HG02852 (cell line): ENCODE data around the gene ACBD6.

Experiments
- ATAC-seq: cut with Tn5 transposase; IDR thresholded peaks from one replicate; pipeline ENCODE4 v1.9.1; 2021; ENCODE audit warnings: mild to moderate bottlenecking, moderate library complexity; ENCODE audit not compliant: unreplicated experiment

Gene ACBD6

DNA sequence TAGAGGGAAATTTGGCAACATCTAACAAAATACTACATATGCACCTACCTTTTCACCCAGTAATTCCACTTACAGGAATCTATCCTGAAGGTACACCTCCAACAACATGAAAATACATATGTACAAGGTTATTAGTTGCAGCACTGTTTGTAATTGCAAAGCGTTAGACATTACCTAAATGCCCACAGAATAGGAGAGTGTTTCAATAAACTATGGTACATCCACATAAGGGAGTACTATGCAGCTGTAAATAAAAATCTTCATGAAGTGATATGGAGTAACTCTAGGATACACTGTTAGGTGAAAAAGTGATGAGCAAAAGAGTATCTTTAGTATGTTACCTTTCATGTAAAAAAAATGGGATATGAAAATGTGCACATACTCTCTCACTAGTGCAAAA, 126.1 kb downstream of the ACBD6 start:
- no peak for ATAC-seq

DNA sequence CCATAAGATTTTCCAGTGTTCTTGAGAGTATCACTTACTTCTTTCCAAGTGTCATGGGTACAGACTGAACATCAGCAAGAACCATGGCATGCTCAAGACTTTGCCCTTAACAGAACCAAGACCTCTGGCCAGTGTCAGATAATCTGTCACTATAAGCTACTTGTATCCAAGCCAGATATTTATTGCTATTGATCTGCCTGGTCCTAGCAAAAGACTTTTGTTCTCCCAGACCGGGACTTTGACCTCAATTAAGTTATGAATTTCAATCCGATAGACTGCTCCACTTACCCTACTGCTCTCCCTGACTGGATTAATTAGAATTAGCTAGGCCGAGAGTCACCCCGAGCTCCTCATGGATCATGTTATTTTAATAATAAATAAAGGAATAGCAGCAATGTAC, 129.6 kb downstream of the ACBD6 start:
- no peak for ATAC-seq

DNA sequence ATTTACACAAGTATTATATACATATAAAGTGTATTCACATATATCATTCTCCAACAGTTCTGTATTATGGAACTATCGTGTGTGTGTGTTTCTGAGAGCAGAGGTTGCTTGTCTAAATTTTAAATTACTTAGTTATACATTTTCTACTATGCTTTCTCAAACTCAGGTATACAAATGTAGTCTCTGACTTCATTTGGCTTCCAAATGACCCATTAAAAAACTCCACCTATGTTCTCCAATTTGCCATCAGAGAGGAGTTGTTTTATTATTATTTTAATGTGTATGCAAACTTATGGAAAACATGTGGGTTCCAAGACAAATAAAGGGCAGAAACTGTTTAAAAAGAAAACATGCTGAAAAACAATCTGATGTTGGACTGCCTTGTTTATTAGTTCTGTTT, 131.8 kb downstream of the ACBD6 start:
- no peak for ATAC-seq

DNA sequence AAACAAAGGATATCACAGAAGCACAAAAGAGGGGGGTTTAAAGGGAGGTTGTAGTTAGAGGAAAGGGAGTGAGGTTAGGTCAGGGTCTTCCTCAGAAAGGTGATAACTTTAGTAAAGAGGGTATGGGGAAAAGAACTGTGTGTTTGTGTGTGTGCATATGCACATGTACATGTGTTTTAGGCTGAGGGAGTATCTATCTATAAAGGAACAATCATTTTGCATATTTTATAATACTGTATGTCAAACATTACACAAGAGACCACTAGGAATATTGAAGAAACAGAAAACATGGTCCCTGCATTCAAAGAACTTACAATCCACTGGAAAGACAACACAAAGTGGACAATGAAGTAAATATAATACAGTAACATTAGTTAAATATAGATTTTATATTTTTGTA, 132.2 kb downstream of the ACBD6 start:
- ATAC-seq, result no peak

- no peak for ATAC-seq
Measured at GRCh38 chr1:180369061-180369460, 133.3 kb downstream of the ACBD6 start.

DNA sequence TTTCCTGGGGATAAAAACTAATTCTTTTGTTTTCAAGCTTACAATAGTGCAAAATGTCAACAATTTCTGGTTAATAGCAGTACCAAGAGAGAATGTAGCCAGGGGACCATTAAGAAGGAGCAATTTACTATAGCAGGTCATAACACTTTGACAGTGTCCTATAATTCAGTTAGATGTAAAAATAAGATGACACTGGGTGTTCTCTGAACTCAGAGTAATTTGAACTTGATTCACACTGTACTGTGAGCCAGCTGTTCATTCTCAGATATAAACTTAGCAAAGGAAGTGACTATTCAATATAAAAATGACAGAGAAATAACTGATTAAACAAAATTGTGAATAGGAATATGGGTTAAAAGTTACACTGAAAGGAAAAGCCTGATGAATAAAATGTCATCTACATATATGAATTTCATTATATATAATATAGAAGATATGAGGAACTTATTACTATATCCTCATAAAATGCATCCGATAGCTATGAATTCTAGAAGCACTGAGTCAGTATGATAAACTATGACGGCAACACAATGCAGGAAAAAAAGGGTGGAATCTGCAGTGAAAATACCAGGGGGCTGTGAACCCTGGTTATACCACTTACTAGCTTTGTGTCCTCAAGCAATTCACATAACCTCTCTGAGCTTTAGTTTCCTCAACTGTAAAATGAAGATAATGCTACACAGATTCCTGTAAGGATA, 135.9 kb downstream of the ACBD6 start:
- no peak for ATAC-seq

GRCh38 chr1:180365039-180365438, 137.3 kb downstream of the ACBD6 start:
- ATAC-seq, result no peak

- ATAC-seq, result no peak
Measured at GRCh38 chr1:180363246-180363995, 139.0 kb downstream of the ACBD6 start.

DNA sequence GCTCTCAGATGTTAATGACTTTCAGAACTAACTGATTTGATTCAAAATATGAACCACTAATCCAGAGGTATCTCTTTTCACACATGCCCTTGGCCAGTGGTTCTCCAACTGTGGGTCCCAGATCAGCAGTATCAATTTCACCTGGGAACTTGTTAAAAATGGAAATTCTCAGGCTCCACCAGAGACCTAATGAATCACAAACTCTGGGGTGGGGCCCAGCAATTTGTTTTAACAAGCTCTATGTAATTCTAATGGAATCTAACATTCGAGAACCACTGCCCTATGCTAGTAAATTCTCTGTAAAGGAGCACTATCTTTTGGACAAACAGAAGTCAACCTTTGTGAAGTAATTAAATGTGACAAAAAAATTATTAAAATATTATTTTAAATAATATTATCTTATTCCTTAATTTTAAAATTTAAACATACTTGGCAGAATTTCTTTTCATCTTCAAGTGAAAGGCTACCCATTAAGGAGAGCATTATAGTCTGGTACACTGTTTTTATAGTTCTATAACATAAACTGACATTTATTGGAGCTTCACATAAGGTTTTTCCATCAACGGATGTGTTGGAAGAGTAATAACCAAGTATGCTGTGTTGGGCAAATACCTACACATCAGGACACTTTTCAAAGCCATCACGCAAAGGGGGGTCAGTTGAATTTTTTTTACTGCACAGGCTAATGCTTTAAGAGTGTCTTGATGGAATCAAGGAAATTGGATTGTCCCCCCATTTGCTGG, 141.9 kb downstream of the ACBD6 start:
- ATAC-seq, result no peak

- ATAC-seq, result no peak
Measured at GRCh38 chr1:180358649-180359048, 143.7 kb downstream of the ACBD6 start.

GRCh38 chr1:180353945-180354344, 148.4 kb downstream of the ACBD6 start:
- no peak for ATAC-seq

- no peak for ATAC-seq
Measured at GRCh38 chr1:180352588-180352987, 149.8 kb downstream of the ACBD6 start.

- ATAC-seq, result no peak
Measured at GRCh38 chr1:180352021-180352420, 150.4 kb downstream of the ACBD6 start.

- ATAC-seq, result no peak
Measured at GRCh38 chr1:180345148-180345547, 157.2 kb downstream of the ACBD6 start.

DNA sequence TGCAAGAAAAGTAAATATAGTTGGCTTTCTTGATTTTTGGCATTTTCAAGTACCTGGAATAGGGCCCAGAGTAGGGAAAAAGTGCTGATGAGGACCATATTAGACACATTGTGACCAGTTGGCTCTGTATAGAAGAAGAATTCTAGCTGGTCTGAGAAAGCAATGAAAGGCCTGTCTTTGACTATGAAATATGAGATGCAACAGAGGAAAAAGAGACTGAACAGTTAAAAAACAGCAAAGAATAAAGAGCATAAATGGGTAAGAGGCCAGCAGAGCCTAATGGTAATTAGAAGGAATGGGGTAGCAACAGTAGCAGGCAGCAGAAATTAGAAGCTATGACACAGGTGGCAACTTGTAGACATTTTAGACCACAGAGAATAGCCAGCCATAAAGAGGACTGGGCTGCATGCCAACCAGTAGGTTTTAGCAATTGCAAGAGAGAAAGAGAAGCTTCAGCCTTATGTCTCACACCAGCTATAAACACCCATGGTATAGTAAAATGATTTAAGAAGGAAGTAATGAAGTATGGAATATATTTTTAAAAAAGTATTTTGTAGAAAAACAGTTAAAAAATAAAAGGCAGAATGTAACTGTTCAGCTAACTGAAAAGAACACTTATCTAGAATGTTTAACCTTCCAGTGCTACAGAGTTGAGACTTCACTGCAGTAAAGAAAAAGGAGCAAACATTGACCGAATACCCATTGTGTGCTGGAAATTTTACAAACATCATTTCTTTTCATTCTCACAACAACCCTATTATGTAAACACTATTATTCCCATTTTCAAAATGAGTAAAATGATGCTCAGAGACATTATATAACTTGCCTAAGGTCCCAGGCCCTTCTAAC, 158.2 kb downstream of the ACBD6 start:
- no peak for ATAC-seq

GRCh38 chr1:180327089-180327488, 175.3 kb downstream of the ACBD6 start:
- no peak for ATAC-seq

DNA sequence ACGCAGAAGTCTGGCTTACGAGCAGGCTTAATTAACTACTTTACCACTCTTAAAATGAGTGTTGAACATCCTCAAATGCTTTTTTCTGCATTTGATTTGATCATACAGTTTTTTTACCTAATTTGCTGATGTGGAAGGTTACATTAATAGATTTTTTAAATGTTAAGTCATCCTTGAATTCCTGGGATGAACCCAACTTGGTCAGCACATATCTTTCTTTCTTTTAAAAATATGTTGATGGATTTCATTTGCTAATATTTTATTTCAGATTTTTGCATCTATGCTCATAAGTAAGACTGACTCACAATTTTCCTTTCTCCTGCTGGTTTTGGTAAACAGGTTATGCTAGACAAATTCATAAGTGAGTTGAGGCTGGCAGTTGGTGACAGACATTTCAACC, 189.5 kb downstream of the ACBD6 start:
- no peak for ATAC-seq

- no peak for ATAC-seq
Measured at GRCh38 chr1:180311011-180311730, 191.2 kb downstream of the ACBD6 start.

DNA sequence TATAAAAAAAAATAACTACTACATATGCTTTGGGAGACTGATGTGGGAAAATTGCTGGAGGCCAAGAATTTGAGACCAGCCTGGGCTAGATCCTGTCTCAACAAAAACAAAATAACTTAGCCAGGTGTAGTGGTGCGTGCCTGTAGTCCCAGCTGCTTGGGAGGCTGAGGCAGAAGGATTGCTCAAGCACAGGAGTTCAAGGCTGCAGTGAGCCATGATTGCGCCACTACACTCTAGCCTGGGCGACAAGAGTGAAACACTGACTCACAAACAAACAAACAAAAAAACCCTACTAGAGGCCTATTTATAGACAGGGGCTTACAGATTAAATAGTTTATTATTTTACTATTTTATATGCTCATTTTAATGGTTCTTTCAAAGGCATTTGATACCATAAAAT, 192.3 kb downstream of the ACBD6 start:
- no peak for ATAC-seq

DNA sequence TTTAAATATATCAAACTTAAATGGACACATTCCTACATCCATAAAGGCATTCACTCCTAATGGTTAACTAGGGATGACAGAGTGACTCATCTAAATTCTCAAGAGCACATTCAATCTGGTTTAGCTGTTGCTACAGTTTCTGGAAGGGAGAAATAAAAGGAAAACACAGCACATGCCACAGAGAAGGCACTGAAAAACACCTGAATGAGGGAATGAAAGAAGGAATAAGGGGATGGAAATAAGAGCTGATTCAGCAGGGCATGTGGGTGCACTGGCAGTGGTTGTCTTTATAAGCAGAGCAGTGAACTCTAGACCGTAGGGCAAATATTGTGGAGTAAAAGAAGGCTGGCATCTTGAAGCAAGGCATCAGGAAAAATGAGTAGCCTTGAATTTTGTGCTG, 193.0 kb downstream of the ACBD6 start:
- ATAC-seq, result no peak
